ENCODE data around the gene GABPB2.
A peak's percentile ranks its signal among the peaks of the same experiment; 100 is the strongest.
"Not testable (repeated sequence)": the region's sequence is repeated elsewhere in the genome, so short reads cannot be mapped to it uniquely, and the experiment has no call there.

The GABPB2 gene

DNA sequence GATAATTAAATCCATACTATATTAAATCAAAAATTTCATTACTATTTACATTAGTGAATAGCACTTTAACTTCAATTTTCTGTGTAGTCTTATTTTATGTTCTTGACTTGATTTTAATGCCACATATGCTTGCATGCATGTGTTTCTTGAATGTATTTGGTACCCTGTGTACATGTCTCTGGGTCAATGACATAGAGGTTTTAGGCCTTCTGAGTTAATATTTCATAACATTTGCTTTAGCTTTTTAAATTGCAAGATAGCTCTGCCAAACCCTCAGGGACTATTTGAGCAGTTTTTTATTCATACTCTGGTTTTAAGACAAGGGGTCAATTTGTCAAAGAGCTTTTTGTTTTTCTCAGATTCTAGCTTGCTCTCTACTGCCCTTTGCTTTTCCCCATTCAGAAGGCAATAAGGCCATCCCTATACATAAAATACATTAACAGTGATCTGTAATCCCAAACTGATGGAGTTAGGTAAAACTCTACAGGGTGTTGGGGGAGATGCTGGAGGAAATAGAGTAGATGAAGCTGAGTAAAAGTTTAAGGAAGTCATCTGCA is 5.4 kb upstream of the GABPB2 start:
- no peaks in the 10 kb centered on the region for H3K9me3 Mint-ChIP-seq
- H3K4me1 Mint-ChIP-seq (ENCODE audit: low read depth in 2 of 2), result peaks cover 12 to 17% of the 10 kb centered on the region in 2 donors
- ATAC-seq (replicated peaks) (no peak), DNase-seq (no peak)
- H3K27ac Mint-ChIP-seq, result no peak overlapping the region
- H3K27me3 Mint-ChIP-seq, result no peaks in the 10 kb centered on the region
- H3K4me3 Mint-ChIP-seq, result no peak overlapping the region
- peaks cover 10% of the 10 kb centered on the region for H3K36me3 Mint-ChIP-seq (ENCODE audit: insufficient read depth)

GRCh38 chr1:151067185-151067584 is 3.4 kb upstream of the GABPB2 start:
- Mint-ChIP-seq H3K27me3 (no peaks in the 10 kb centered on the region), H3K4me1 (ENCODE audit: low read depth in 2 of 2) (peaks cover 14% of the 10 kb centered on the region in 2 donors), H3K36me3 (ENCODE audit: insufficient read depth) (peaks cover 29% of the 10 kb centered on the region), H3K4me3 (no peak overlapping the region), H3K9me3 (no peaks in the 10 kb centered on the region), H3K27ac (peak overlapping the region in 1 of 2 donors; percentile 39)
- ATAC-seq (replicated peaks) (no peak), DNase-seq (no peak)

DNA sequence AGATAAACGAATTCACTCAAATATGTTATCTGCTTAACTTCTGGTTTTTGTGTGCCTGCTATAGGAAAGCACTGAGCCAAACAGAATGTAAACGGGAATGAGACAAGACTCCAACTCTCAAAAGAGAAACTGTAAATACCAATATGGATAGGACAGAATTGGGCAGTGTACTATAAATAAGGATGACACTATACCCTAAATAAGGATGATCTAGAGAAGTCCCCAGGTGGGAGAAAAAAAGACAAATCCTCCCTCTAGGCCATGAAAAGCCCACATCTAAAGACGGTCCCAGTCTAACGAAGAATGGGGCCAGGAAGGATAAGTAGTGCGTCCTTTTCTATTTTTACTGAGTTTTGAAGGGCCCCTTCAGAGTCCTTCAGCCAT is 1.5 kb upstream of the GABPB2 start:
- Mint-ChIP-seq H3K4me3 (peak overlapping the region; percentile 94 to 95), H3K9me3 (no peaks in the 10 kb centered on the region), H3K4me1 (ENCODE audit: low read depth in 2 of 2) (peaks cover 14 to 17% of the 10 kb centered on the region in 2 donors), H3K27me3 (no peaks in the 10 kb centered on the region), H3K36me3 (ENCODE audit: insufficient read depth) (peaks cover 37% of the 10 kb centered on the region), H3K27ac (peak overlapping the region; percentile 76 to 99)
- no peak for DNase-seq
- ATAC-seq (replicated peaks), result no peak

DNA sequence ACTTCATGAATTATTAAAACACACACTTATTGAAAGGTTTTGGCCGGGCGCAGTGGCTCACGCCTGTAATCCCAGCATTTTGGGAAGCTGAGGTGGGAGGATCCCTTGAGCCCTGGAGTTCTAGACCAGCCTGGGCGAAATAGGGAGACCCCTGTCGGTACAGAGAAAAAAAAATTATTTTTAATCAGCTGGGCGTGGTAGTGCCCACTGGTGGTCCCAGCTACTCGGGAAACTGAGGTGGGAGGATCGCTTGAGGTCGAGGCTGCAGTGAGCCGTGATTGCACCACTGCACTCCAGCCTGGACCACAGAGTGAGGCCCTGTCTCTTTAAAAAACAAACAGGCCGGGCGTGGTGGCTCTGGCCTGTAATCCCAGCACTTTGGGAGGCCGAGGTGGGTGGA is 1.7 kb downstream of the GABPB2 start:
- H3K4me1 Mint-ChIP-seq (ENCODE audit: low read depth in 2 of 2), result peaks cover 15 to 17% of the 10 kb centered on the region in 2 donors
- DNase-seq, result no peak
- no peak for ATAC-seq (replicated peaks)
- H3K9me3 Mint-ChIP-seq, result no peaks in the 10 kb centered on the region
- H3K27me3 Mint-ChIP-seq, result no peaks in the 10 kb centered on the region
- H3K36me3 Mint-ChIP-seq (ENCODE audit: insufficient read depth), result peaks cover 43% of the 10 kb centered on the region
- peak overlapping the region; percentile 97 to 99 for H3K27ac Mint-ChIP-seq
- H3K4me3 Mint-ChIP-seq, result peak overlapping the region; percentile 94 to 95

DNA sequence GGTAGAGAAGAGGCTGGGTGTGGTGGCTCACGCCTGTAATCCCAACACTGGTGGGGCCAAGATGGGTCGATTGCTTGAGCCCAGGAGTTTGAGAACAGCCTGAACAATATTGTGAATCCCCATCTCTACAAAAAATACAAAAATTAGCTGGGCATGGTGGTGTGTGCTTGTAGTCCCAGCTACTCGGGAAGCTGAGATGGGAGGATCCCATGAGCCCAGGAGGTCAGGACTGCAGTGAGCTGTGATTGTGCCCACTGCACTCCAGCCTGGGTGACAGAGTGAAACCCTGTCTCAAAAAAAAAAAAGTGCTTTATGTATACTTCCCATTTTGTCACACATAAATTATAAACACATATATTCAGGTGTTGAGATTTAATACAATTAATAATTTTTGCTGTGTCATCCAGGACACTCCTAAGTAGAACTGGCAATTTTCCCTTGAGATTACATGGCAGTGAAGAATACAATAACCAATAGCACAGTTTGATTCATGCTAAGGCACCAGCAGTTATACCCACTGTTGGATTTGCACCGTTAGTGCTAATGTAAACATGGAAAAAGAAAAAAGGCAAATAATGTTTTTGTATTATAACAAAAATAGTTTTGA is 15.5 kb downstream of the GABPB2 start:
- no peaks in the 10 kb centered on the region for H3K27me3 Mint-ChIP-seq
- H3K9me3 Mint-ChIP-seq, result no peaks in the 10 kb centered on the region
- no peak overlapping the region for H3K4me3 Mint-ChIP-seq
- ATAC-seq (replicated peaks) (no peak), DNase-seq (no peak)
- no peaks in the 10 kb centered on the region for H3K4me1 Mint-ChIP-seq (ENCODE audit: low read depth in 2 of 2)
- peaks cover 14% of the 10 kb centered on the region for H3K36me3 Mint-ChIP-seq (ENCODE audit: insufficient read depth)
- no peak overlapping the region for H3K27ac Mint-ChIP-seq

GRCh38 chr1:151097426-151097825 is 26.9 kb downstream of the GABPB2 start:
- not testable (repeated sequence) for H3K27me3 Mint-ChIP-seq; DNase-seq; H3K4me1 Mint-ChIP-seq (ENCODE audit: low read depth in 2 of 2); ATAC-seq (replicated peaks); H3K9me3 Mint-ChIP-seq; H3K4me3 Mint-ChIP-seq
- Mint-ChIP-seq H3K36me3 (ENCODE audit: insufficient read depth) (peaks cover 19% of the 10 kb centered on the region), H3K27ac (peak overlapping the region in 1 of 2 donors; percentile 60)

DNA sequence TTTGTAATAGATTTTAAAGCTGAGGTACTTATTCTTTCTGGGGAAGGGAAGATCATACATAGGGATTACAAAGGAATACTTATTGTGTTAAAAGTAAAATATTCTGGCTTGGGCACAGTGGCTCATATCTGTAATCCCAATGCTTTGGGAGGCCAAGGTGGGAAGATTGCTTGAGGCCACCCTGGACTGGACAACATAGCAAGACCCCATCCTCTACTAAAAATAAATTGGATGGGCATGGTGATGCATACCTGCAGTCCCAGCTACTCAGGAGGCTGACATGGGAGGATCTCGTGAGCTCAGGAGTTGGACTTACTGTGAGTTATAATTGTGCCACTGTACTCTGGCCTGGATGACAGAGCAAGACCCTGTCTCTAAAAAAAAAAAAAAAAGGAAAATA is 27.6 kb downstream of the GABPB2 start:
- Mint-ChIP-seq H3K36me3 (ENCODE audit: insufficient read depth) (peaks cover 19% of the 10 kb centered on the region), H3K27ac (no peak overlapping the region), H3K9me3 (no peaks in the 10 kb centered on the region), H3K27me3 (no peaks in the 10 kb centered on the region), H3K4me3 (no peak overlapping the region), H3K4me1 (ENCODE audit: low read depth in 2 of 2) (no peaks in the 10 kb centered on the region)
- ATAC-seq (replicated peaks) (no peak), DNase-seq (no peak)

DNA sequence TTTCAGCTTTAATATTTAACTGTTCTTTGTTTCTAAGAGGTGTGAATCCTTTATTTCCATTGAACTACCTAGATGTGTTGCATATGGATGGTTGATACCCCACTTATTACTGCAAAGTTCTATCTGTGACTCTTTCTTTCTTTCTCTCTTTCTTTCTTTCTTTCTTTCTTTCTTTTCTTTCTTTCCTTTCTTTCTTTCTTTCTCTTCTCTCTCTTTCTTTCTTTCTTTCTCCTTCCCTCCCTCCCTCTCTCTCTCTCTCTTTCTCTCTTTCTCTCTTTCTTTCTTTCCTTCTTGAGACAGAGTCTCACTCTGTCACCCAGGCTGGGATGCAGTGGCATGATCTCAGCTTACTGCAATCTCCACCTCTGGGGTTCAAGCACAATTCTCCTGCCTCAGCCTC is 34.1 kb downstream of the GABPB2 start:
- Mint-ChIP-seq H3K36me3 (ENCODE audit: insufficient read depth) (peaks cover 30% of the 10 kb centered on the region), H3K4me1 (ENCODE audit: low read depth in 2 of 2) (peaks cover 0 to 3% of the 10 kb centered on the region in 2 donors), H3K27me3 (no peaks in the 10 kb centered on the region), H3K9me3 (no peaks in the 10 kb centered on the region), H3K27ac (peak overlapping the region in 1 of 2 donors; percentile 77), H3K4me3 (no peak overlapping the region)
- DNase-seq, result no peak
- ATAC-seq (replicated peaks), result no peak

GRCh38 chr1:151106894-151107293 is 36.3 kb downstream of the GABPB2 start:
- DNase-seq (no peak), ATAC-seq (replicated peaks) (no peak)
- no peaks in the 10 kb centered on the region for H3K27me3 Mint-ChIP-seq
- H3K4me3 Mint-ChIP-seq, result no peak overlapping the region
- H3K27ac Mint-ChIP-seq, result no peak overlapping the region
- H3K36me3 Mint-ChIP-seq (ENCODE audit: insufficient read depth), result peaks cover 38% of the 10 kb centered on the region
- no peaks in the 10 kb centered on the region for H3K9me3 Mint-ChIP-seq
- peaks cover 0 to 3% of the 10 kb centered on the region in 2 donors for H3K4me1 Mint-ChIP-seq (ENCODE audit: low read depth in 2 of 2)

- no peak overlapping the region for H3K27ac Mint-ChIP-seq
These were observed 37.8 kb downstream of the GABPB2 start for GRCh38 chr1:151108331-151108730.

DNA sequence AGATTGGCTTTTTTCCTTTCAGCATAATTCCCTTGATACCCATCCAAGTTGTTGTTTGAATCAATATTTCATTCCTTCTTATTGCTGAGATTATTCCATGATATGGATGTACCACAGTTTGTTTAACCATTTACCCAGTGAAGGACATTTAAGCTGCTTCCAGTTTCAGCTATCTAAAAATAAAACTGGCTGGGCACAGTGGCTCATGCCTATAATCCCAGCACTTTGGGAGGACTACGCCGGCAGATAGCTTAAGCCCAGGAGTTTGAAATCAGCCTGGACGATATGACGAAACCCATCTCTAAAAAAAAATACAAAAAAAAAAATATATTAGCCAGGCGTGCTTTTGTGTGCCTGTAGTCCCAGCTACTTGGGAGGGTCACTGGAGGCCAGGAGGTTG is 43.3 kb downstream of the GABPB2 start:
- Mint-ChIP-seq H3K9me3 (no peaks in the 10 kb centered on the region), H3K27me3 (no peaks in the 10 kb centered on the region), H3K27ac (no peak overlapping the region), H3K4me3 (no peak overlapping the region), H3K4me1 (ENCODE audit: low read depth in 2 of 2) (no peaks in the 10 kb centered on the region), H3K36me3 (ENCODE audit: insufficient read depth) (peaks cover 27% of the 10 kb centered on the region)
- ATAC-seq (replicated peaks) (no peak), DNase-seq (no peak)

More at GRCh38 chr1:151108331-151108730, 37.8 kb downstream of the GABPB2 start:
- peaks cover 38% of the 10 kb centered on the region for H3K36me3 Mint-ChIP-seq (ENCODE audit: insufficient read depth)
- no peak overlapping the region for H3K4me3 Mint-ChIP-seq
- no peaks in the 10 kb centered on the region for H3K27me3 Mint-ChIP-seq
- ATAC-seq (replicated peaks), result no peak
- H3K9me3 Mint-ChIP-seq, result no peaks in the 10 kb centered on the region
- no peak for DNase-seq
- peaks cover 0 to 3% of the 10 kb centered on the region in 2 donors for H3K4me1 Mint-ChIP-seq (ENCODE audit: low read depth in 2 of 2)

GRCh38 chr1:151124763-151125403 is 54.3 kb downstream of the GABPB2 start:
- Mint-ChIP-seq H3K27me3 (no peaks in the 10 kb centered on the region), H3K4me3 (peak overlapping the region in 1 of 2 donors; percentile 2), H3K27ac (peak overlapping the region in 1 of 2 donors; percentile 66), H3K36me3 (ENCODE audit: insufficient read depth) (peaks cover 39% of the 10 kb centered on the region), H3K9me3 (no peaks in the 10 kb centered on the region), H3K4me1 (ENCODE audit: low read depth in 2 of 2) (peaks cover 0 to 7% of the 10 kb centered on the region in 2 donors)
- no peak for DNase-seq
- peak; percentile 59 for ATAC-seq (replicated peaks)

GRCh38 chr1:151128800-151129199 is 58.2 kb downstream of the GABPB2 start:
- Mint-ChIP-seq H3K27me3 (peaks cover 0 to 16% of the 10 kb centered on the region in 2 donors), H3K27ac (no peak overlapping the region), H3K4me3 (no peak overlapping the region), H3K9me3 (no peaks in the 10 kb centered on the region), H3K36me3 (ENCODE audit: insufficient read depth) (peaks cover 16% of the 10 kb centered on the region), H3K4me1 (ENCODE audit: low read depth in 2 of 2) (peaks cover 0 to 8% of the 10 kb centered on the region in 2 donors)
- DNase-seq, result no peak
- ATAC-seq (replicated peaks), result no peak
